Mammary epithelial cell (primary cell): Measurements from ENCODE around the gene PAMR1.

ENCODE experiments used
- EZH2 ChIP-seq: IDR thresholded peaks from 2 replicates; pipeline ENCODE4 v1.6.1; 2012; ENCODE audit warnings: low read length, inconsistent platforms, borderline replicate concordance
- TF ChIP-seq, protein P1 (sequence below), 2 donors: IDR thresholded peaks in 1 of 2; conservative IDR thresholded peaks in 1 of 2; 2 replicates each; pipeline ENCODE4 v1.5.1; 2011 to 2012; ENCODE audit warnings: inconsistent platforms in 2 of 2, low read length in 2 of 2, mild to moderate bottlenecking in 2 of 2, control low read depth in 1 of 2, low read depth in 1 of 2; ENCODE audit not compliant: insufficient read depth in 1 of 2; ENCODE audit errors: extremely low read depth in 1 of 2

DNA sequence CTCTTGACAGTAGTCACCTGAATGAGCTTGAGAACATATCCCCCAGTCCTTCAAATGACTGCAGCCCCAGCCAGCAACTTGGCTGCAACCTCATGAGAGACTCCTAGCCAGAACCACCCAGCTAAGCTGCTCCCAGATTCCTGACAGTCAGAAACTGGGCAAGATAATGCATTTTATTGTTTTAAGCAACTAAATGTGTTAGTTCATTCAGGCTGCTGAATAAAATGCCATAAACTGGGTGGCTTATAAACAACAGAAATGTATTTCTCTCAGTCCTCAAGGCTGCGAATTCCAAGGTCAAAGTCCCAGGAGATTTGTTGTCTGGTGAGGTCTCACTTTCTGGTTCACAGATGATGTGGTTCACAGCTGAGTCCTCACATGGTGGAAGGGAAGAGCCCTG lies 5.8 kb upstream of the PAMR1 start:
- TF ChIP-seq, protein P1, sequence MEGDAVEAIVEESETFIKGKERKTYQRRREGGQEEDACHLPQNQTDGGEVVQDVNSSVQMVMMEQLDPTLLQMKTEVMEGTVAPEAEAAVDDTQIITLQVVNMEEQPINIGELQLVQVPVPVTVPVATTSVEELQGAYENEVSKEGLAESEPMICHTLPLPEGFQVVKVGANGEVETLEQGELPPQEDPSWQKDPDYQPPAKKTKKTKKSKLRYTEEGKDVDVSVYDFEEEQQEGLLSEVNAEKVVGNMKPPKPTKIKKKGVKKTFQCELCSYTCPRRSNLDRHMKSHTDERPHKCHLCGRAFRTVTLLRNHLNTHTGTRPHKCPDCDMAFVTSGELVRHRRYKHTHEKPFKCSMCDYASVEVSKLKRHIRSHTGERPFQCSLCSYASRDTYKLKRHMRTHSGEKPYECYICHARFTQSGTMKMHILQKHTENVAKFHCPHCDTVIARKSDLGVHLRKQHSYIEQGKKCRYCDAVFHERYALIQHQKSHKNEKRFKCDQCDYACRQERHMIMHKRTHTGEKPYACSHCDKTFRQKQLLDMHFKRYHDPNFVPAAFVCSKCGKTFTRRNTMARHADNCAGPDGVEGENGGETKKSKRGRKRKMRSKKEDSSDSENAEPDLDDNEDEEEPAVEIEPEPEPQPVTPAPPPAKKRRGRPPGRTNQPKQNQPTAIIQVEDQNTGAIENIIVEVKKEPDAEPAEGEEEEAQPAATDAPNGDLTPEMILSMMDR (conservative IDR thresholded peaks at IDR 0.05 in 1 of 2, IDR thresholded peaks at IDR 0.05 in 1 of 2; ENCODE audit: extremely low read depth in 1 of 2, insufficient read depth in 1 of 2, low read depth in 1 of 2, low read length in 2 of 2), result no peak
- TF ChIP-seq EZH2, result no peak
